NCI-H1436 treated with DMSO at 0.1 percent for 48 hours (cell line): ENCODE data around the gene SMC6.

ENCODE experiments used
- DNase-seq: peaks from one replicate; lab custom pipeline; 2025; lab: John Stamatoyannopoulos, UW

Gene SMC6

DNA sequence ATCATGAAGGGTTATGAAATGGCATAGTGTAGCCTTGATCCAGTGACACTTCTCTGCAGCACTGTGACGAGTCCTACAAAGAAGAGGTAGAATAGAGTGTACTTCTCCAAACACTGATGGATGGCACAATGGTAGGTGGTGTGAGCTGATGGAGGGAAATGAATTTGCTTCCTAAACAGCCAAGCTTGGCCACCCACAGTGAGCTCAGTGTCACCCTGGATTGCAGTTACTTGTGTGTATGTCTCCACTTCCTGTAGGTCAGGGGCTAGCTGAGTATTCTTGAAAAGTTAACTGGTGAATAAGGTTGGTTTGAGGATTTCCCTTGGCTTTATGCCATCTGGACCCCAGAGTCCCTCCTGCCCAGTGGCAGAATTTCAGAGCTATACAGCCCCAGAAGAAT, 137.2 kb downstream of the SMC6 start:
- no peak for DNase-seq

GRCh38 chr2:17615728-17616351, 137.8 kb downstream of the SMC6 start:
- DNase-seq = no peak

- DNase-seq = no peak
Measured at GRCh38 chr2:17615147-17615546, 138.5 kb downstream of the SMC6 start.

- DNase-seq = no peak
Measured at GRCh38 chr2:17614174-17614930, 139.3 kb downstream of the SMC6 start.
